Endothelial cell (in vitro differentiated cells): ENCODE results near the gene ETNK1. TPM values are rescaled to one million over a fixed set of nuclear protein-coding genes. Genes with fewer than 3 reads are reported as not detected.
A peak's percentile ranks its signal among the peaks of the same experiment; 100 is the strongest.
"Not testable (repeated sequence)": the region's sequence is repeated elsewhere in the genome, so short reads cannot be mapped to it uniquely, and the experiment has no call there.

Experiments used
- DNase-seq: peaks from one replicate; pipeline ENCODE4 v3.0.0; 2021; ENCODE audit warnings: low spot score
- H3K27ac Mint-ChIP-seq: one replicate; pipeline ENCODE4 v1.8.0; 2021; ENCODE audit warnings: mixed read lengths, inconsistent platforms; ENCODE audit not compliant: unreplicated experiment
- H3K27me3 Mint-ChIP-seq: one replicate; pipeline ENCODE4 v1.8.0; 2021; ENCODE audit warnings: mild to moderate bottlenecking, moderate library complexity, mixed read lengths, inconsistent platforms; ENCODE audit not compliant: unreplicated experiment
- H3K36me3 Mint-ChIP-seq: one replicate; pipeline ENCODE4 v1.8.0; 2021; ENCODE audit warnings: mild to moderate bottlenecking, low read depth, mixed read lengths, inconsistent platforms; ENCODE audit not compliant: unreplicated experiment
- H3K4me1 Mint-ChIP-seq: one replicate; pipeline ENCODE4 v1.8.0; 2021; ENCODE audit warnings: mild to moderate bottlenecking, mixed read lengths, inconsistent platforms; ENCODE audit not compliant: unreplicated experiment
- H3K4me3 Mint-ChIP-seq: one replicate; pipeline ENCODE4 v1.8.0; 2021; ENCODE audit warnings: mild to moderate bottlenecking, mixed read lengths, inconsistent platforms; ENCODE audit not compliant: unreplicated experiment
- H3K9me3 Mint-ChIP-seq: one replicate; pipeline ENCODE4 v1.8.0; 2021; ENCODE audit warnings: mixed read lengths, inconsistent platforms; ENCODE audit not compliant: unreplicated experiment
- total RNA-seq: library from RNA; stranded (reverse); fragmentation: NEBNext Ultra II Directional; extraction: Animal tissue kit (Norgen Biotek cat#: 25700); gene quantifications from one replicate; pipeline ENCODE4 v1.2.1, GENCODE V29; 2021; ENCODE audit not compliant: unreplicated experiment
- TF ChIP-seq, protein P1 (sequence below): fragments of 200-600 bp; sonication (generic); IDR thresholded peaks from one replicate; pipeline ENCODE4 v1.5.0; 2021; ENCODE audit warnings: antibody characterized with exemption; ENCODE audit not compliant: unreplicated experiment

The ETNK1 gene
- total RNA-seq, 1 donor from 2014 or later = 68.9 TPM

DNA sequence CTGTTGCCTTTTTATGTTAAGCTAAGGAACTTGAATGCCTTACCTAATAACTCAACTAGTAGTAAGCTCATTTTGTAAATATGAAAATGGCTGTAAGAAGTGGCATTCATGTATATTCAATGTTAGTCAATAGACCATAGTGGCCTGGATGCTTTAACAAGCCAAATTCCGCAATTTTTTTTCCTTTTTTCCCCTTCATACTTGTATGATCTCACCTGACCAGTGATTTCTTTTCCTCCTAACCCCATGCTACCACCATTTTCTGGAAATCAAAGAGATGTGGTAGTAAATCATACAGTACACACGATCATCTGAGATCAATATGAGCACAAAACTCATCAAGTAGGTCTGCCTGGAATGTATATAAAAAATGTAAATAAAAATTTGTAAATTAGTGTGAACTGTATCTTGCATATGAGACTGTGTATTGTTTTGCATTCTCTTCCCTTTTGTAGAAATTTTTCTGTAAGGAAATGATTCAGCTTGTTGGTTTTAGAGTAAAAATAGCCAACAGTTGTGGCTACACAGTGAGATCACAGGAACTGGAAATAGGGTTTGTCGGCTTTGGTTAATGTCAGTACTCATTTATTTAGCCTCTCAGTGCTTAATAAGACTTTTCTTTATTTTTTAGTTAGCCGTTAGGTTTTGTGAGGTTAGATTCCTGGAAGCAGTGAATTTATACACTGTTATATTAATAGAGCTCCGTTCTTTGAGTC is 62.5 kb downstream of the ETNK1 start:
- no peak for DNase-seq
- peak overlapping the region; percentile 81 for H3K27ac Mint-ChIP-seq
- H3K4me1 Mint-ChIP-seq = peaks cover 8% of the 10 kb centered on the region
- H3K4me3 Mint-ChIP-seq = no peak overlapping the region
- no peaks in the 10 kb centered on the region for H3K9me3 Mint-ChIP-seq
- H3K36me3 Mint-ChIP-seq = peaks cover 5% of the 10 kb centered on the region
- peaks cover 3% of the 10 kb centered on the region for H3K27me3 Mint-ChIP-seq
- TF ChIP-seq, protein P1, sequence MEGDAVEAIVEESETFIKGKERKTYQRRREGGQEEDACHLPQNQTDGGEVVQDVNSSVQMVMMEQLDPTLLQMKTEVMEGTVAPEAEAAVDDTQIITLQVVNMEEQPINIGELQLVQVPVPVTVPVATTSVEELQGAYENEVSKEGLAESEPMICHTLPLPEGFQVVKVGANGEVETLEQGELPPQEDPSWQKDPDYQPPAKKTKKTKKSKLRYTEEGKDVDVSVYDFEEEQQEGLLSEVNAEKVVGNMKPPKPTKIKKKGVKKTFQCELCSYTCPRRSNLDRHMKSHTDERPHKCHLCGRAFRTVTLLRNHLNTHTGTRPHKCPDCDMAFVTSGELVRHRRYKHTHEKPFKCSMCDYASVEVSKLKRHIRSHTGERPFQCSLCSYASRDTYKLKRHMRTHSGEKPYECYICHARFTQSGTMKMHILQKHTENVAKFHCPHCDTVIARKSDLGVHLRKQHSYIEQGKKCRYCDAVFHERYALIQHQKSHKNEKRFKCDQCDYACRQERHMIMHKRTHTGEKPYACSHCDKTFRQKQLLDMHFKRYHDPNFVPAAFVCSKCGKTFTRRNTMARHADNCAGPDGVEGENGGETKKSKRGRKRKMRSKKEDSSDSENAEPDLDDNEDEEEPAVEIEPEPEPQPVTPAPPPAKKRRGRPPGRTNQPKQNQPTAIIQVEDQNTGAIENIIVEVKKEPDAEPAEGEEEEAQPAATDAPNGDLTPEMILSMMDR = no peak

DNA sequence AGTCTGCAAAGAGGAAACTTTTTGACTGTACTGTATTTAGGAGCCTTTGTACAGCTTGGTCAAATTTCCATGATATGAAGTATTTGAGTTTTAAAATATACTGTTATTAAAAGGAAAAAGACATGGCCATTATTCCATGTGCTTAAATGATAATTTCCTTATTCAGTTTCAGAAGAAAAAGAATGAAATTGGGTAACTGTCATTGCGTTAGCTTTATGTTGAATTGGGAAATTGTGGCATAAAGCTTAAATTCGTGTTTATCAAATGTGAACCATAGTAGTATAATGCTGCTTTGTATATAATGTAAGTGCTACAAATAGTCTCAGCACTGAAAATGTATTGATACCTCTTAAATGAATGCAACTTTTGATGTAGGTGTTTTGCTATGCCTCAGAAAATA is 64.9 kb downstream of the ETNK1 start:
- Mint-ChIP-seq H3K27me3 (peaks cover 3% of the 10 kb centered on the region), H3K4me1 (peaks cover 8% of the 10 kb centered on the region), H3K27ac (no peak overlapping the region), H3K4me3 (no peak overlapping the region), H3K36me3 (peaks cover 8% of the 10 kb centered on the region), H3K9me3 (peaks cover 5% of the 10 kb centered on the region)
- DNase-seq = no peak
- TF ChIP-seq, protein P1 = no peak

DNA sequence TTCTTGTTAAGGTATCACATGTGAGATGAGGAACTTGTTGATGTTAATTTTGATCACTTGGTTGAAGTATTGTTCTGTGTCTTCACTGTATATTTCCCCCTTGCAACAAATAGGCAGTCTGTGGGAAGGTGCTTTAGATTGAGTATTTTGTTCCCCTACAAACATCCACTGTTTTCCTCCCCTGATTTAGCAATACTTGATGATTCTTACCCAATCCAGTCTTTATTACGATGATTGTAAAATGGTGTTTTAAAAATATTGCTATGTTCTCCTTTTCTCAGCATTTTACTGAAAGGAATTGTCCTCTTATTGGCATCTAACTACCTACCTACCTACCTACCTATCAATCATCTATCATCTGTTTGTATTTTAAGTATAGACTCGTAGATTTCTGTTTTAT is 66.3 kb downstream of the ETNK1 start:
- Mint-ChIP-seq H3K27ac (no peak overlapping the region), H3K4me1 (peaks cover 8% of the 10 kb centered on the region), H3K36me3 (peaks cover 12% of the 10 kb centered on the region), H3K27me3 (peaks cover 3% of the 10 kb centered on the region), H3K4me3 (no peak overlapping the region), H3K9me3 (peaks cover 5% of the 10 kb centered on the region)
- DNase-seq = no peak
- TF ChIP-seq, protein P1 = no peak

DNA sequence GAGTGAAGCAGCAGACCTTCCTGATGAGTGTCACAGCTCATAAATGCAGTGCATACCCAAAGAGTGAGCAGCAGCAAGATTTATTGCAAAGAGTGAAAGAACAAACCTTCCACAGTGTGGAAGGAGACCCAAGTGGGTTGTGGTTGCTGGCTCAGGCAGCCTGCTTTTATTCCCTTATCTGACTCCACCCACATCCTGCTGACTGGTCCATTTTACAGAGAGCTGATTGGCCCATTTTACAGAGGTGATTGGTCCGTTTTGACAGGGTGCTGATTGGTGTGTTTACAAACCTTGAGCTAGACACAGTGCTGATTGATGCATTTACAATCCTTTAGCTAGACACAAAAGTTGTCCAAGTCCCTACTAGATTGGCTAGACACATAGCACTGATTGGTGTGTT is 67.5 kb downstream of the ETNK1 start:
- Mint-ChIP-seq H3K36me3 (peaks cover 12% of the 10 kb centered on the region), H3K4me3 (peak overlapping the region; percentile 57)
- not testable (repeated sequence) for H3K27ac Mint-ChIP-seq, H3K4me1 Mint-ChIP-seq, H3K27me3 Mint-ChIP-seq, H3K9me3 Mint-ChIP-seq, DNase-seq

DNA sequence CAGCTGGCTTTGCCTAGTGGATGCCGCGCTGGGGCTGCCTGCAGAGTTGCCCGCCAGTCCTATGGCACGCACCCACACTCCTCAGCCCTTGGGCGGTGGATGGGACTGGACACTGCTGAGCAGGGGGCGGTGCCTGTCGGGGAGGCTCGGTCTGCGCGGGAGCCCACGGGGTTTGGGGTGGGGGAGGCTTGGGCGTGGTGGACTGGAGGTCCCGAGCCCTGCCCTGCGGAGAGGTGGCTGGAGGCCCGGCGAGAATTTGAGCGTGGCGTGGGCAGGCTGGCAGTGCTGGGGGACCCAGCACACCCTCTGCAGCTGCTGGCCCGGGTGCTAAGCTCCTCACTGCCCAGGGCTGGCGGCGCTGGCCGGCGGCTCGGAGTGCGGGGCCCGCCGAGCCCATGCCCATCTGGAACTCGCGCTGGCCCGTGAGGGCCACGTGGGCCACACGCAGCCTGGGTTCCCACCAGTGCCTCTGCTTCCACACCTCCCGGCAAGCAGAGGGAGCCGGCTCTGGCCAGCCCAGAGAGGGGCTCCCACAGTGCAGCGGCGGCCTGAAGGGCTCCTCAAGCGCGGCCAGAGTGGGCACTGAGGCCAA is 68.1 kb downstream of the ETNK1 start:
- Mint-ChIP-seq H3K36me3 (peaks cover 12% of the 10 kb centered on the region), H3K9me3 (peaks cover 5% of the 10 kb centered on the region), H3K27ac (no peak overlapping the region), H3K4me1 (no peaks in the 10 kb centered on the region), H3K4me3 (no peak overlapping the region), H3K27me3 (peaks cover 3% of the 10 kb centered on the region)
- TF ChIP-seq, protein P1 = no peak
- no peak for DNase-seq
